ENCODE results near the gene KCNT1. TPM values are rescaled to one million over a fixed set of nuclear protein-coding genes. Genes with fewer than 3 reads are reported as not detected.

The KCNT1 gene
- total RNA-seq, 1 donor from 2014 or later = not detected

- intact Hi-C loops (cut with DNase I) = no loop called here
These were observed 86.8 kb downstream of the KCNT1 start for GRCh38 chr9:135788576-135789300.

GRCh38 chr9:135789838-135790291 is 87.9 kb downstream of the KCNT1 start:
- H3K4me1 ChIP-seq = no peaks in the 10 kb centered on the region
- H3K36me3 ChIP-seq = no peaks in the 10 kb centered on the region
- H3K27ac ChIP-seq = no peak overlapping the region
- DNase-seq (ENCODE audit: low spot score in 2 of 2) = no peak
- no peaks in the 10 kb centered on the region for H3K9me3 ChIP-seq
- H3K27me3 ChIP-seq = no peaks in the 10 kb centered on the region
- TF ChIP-seq CTCF (IDR thresholded peaks at IDR 0.05) = no peak
- no peak overlapping the region for H3K4me3 ChIP-seq
- intact Hi-C loops (cut with DNase I) = no loop called here

More at GRCh38 chr9:135788576-135789300, 86.8 kb downstream of the KCNT1 start:
- Histone ChIP-seq H3K36me3 (no peaks in the 10 kb centered on the region), H3K4me3 (no peak overlapping the region), H3K9me3 (no peaks in the 10 kb centered on the region), H3K27me3 (no peaks in the 10 kb centered on the region), H3K4me1 (no peaks in the 10 kb centered on the region), H3K27ac (no peak overlapping the region)
- TF ChIP-seq CTCF (IDR thresholded peaks at IDR 0.05) = no peak
- DNase-seq (ENCODE audit: low spot score in 2 of 2) = no peak

GRCh38 chr9:135790356-135790755 is 88.4 kb downstream of the KCNT1 start:
- TF ChIP-seq CTCF (IDR thresholded peaks at IDR 0.05) = no peak
- Histone ChIP-seq H3K27me3 (no peaks in the 10 kb centered on the region), H3K9me3 (no peaks in the 10 kb centered on the region), H3K4me1 (no peaks in the 10 kb centered on the region), H3K36me3 (no peaks in the 10 kb centered on the region), H3K27ac (no peak overlapping the region), H3K4me3 (no peak overlapping the region)
- intact Hi-C loops (cut with DNase I) = no loop called here
- DNase-seq (ENCODE audit: low spot score in 2 of 2) = no peak

- intact Hi-C loops (cut with DNase I) = no loop called here
- H3K4me1 ChIP-seq = no peaks in the 10 kb centered on the region
- H3K27me3 ChIP-seq = no peaks in the 10 kb centered on the region
- no peak overlapping the region for H3K27ac ChIP-seq
- no peaks in the 10 kb centered on the region for H3K9me3 ChIP-seq
- no peak for DNase-seq (ENCODE audit: low spot score in 2 of 2)
- H3K36me3 ChIP-seq = no peaks in the 10 kb centered on the region
- no peak overlapping the region for H3K4me3 ChIP-seq
- no peak for TF ChIP-seq CTCF (IDR thresholded peaks at IDR 0.05)
These were observed 88.9 kb downstream of the KCNT1 start for GRCh38 chr9:135790850-135791249.

- intact Hi-C loops (cut with DNase I) = no loop called here
- Histone ChIP-seq H3K36me3 (no peaks in the 10 kb centered on the region), H3K4me3 (no peak overlapping the region), H3K27ac (no peak overlapping the region), H3K4me1 (no peaks in the 10 kb centered on the region), H3K9me3 (no peaks in the 10 kb centered on the region), H3K27me3 (no peaks in the 10 kb centered on the region)
- no peak for DNase-seq (ENCODE audit: low spot score in 2 of 2)
- TF ChIP-seq CTCF (IDR thresholded peaks at IDR 0.05) = no peak
These were observed 89.7 kb downstream of the KCNT1 start for GRCh38 chr9:135791431-135792267.

Data from ascending aorta (tissue), 2 donors.